ENCODE measurements around the gene APELA.

- TF ChIP-seq, protein P1, sequence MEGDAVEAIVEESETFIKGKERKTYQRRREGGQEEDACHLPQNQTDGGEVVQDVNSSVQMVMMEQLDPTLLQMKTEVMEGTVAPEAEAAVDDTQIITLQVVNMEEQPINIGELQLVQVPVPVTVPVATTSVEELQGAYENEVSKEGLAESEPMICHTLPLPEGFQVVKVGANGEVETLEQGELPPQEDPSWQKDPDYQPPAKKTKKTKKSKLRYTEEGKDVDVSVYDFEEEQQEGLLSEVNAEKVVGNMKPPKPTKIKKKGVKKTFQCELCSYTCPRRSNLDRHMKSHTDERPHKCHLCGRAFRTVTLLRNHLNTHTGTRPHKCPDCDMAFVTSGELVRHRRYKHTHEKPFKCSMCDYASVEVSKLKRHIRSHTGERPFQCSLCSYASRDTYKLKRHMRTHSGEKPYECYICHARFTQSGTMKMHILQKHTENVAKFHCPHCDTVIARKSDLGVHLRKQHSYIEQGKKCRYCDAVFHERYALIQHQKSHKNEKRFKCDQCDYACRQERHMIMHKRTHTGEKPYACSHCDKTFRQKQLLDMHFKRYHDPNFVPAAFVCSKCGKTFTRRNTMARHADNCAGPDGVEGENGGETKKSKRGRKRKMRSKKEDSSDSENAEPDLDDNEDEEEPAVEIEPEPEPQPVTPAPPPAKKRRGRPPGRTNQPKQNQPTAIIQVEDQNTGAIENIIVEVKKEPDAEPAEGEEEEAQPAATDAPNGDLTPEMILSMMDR (IDR thresholded peaks at IDR 0.05): no peak
- no peak for TF ChIP-seq POLR2A (IDR thresholded peaks at IDR 0.05)
Observed at GRCh38 chr4:164871673-164872072, 5.3 kb upstream of the APELA start.
